ENCODE results near the gene ZBTB8OS.

DNA sequence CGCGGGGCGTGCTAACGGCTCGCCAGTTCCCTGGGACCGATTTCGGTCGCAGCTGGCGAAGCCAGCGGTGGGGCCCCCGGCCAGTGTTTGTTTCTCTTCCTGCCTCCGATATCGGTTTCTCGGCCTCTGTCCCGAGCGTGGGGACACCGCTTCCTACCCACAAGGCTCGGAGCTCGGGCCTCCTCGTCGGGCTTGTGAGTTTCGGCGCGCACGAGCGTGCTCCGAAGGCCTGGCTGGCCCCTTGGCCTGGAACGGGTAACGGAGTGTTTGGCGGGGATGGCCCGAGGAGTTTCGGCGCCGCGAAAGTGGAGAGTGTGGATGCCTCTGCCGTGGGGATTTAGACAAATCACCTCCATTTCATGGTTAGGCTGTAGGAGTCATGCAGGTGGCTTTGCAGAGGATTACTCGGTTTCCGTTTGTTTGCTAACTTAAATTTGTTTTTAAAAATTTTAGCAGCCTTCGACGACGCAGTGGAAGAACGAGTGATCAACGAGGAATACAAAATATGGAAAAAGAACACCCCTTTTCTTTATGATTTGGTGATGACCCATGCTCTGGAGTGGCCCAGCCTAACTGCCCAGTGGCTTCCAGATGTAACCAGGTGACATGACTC, 1.2 kb upstream of the ZBTB8OS start:
- TF ChIP-seq, protein P1, sequence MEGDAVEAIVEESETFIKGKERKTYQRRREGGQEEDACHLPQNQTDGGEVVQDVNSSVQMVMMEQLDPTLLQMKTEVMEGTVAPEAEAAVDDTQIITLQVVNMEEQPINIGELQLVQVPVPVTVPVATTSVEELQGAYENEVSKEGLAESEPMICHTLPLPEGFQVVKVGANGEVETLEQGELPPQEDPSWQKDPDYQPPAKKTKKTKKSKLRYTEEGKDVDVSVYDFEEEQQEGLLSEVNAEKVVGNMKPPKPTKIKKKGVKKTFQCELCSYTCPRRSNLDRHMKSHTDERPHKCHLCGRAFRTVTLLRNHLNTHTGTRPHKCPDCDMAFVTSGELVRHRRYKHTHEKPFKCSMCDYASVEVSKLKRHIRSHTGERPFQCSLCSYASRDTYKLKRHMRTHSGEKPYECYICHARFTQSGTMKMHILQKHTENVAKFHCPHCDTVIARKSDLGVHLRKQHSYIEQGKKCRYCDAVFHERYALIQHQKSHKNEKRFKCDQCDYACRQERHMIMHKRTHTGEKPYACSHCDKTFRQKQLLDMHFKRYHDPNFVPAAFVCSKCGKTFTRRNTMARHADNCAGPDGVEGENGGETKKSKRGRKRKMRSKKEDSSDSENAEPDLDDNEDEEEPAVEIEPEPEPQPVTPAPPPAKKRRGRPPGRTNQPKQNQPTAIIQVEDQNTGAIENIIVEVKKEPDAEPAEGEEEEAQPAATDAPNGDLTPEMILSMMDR (IDR thresholded peaks at IDR 0.05), result no peak
- TF ChIP-seq POLR2A (IDR thresholded peaks at IDR 0.05), result no peak

Measured in right lobe of liver (tissue), 4 donors.